HEK293 (cell line): ENCODE measurements around the gene CHN2.

Experiments used
- BCL6B ChIP-seq: fragments of 450-650 bp; formaldehyde crosslinking; IDR thresholded peaks from 2 replicates; pipeline ENCODE4 v1.5.1; 2017; ENCODE audit warnings: missing biosample characterization, missing genetic modification characterization
- CTCF ChIP-seq: fragments of 450-650 bp; formaldehyde crosslinking; IDR thresholded peaks from 2 replicates; pipeline ENCODE4 v1.5.1; 2016; ENCODE audit warnings: missing biosample characterization, missing genetic modification characterization
- GLIS2 ChIP-seq: fragments of 450-650 bp; formaldehyde crosslinking; IDR thresholded peaks from 2 replicates; pipeline ENCODE4 v1.5.1; 2016; ENCODE audit warnings: missing biosample characterization, missing genetic modification characterization
- KLF9 ChIP-seq: fragments of 450-650 bp; formaldehyde crosslinking; IDR thresholded peaks from 2 replicates; pipeline ENCODE4 v1.5.1; 2016; ENCODE audit warnings: missing biosample characterization, missing genetic modification characterization, low read depth
- PRDM10 ChIP-seq: fragments of 450-650 bp; formaldehyde crosslinking; IDR thresholded peaks from 2 replicates; pipeline ENCODE4 v1.5.1; 2016; ENCODE audit warnings: missing biosample characterization, missing genetic modification characterization
- RBAK ChIP-seq: fragments of 450-650 bp; formaldehyde crosslinking; IDR thresholded peaks from 2 replicates; pipeline ENCODE4 v1.5.1; 2016; ENCODE audit warnings: missing biosample characterization, missing genetic modification characterization
- SP3 ChIP-seq: fragments of 450-650 bp; formaldehyde crosslinking; IDR thresholded peaks from 2 replicates; pipeline ENCODE4 v1.5.1; 2016; ENCODE audit warnings: missing biosample characterization, missing genetic modification characterization
- YY2 ChIP-seq: fragments of 450-650 bp; formaldehyde crosslinking; IDR thresholded peaks from 2 replicates; pipeline ENCODE4 v1.5.1; 2016; ENCODE audit warnings: missing biosample characterization, missing genetic modification characterization
- ZBTB21 ChIP-seq: fragments of 450-650 bp; formaldehyde crosslinking; IDR thresholded peaks from 2 replicates; pipeline ENCODE4 v1.5.1; 2017; ENCODE audit warnings: missing biosample characterization, missing genetic modification characterization
- ZBTB26 ChIP-seq: fragments of 450-650 bp; formaldehyde crosslinking; optimal IDR thresholded peaks from 2 replicates; pipeline ENCODE3; 2016; ENCODE audit warnings: missing biosample characterization, mild to moderate bottlenecking, missing genetic modification characterization
- ZBTB7A ChIP-seq: fragments of 450-650 bp; formaldehyde crosslinking; IDR thresholded peaks from 2 replicates; pipeline ENCODE4 v1.5.1; 2016; ENCODE audit warnings: low read depth, missing biosample characterization, missing genetic modification characterization
- ZBTB8A ChIP-seq: fragments of 450-650 bp; formaldehyde crosslinking; IDR thresholded peaks from 2 replicates; pipeline ENCODE4 v1.5.1; 2016; ENCODE audit warnings: missing biosample characterization, missing genetic modification characterization
- ZFHX2 ChIP-seq: fragments of 450-650 bp; formaldehyde crosslinking; conservative IDR thresholded peaks from 2 replicates; pipeline ENCODE4 v1.5.1; 2016; ENCODE audit warnings: missing biosample characterization, missing genetic modification characterization
- ZNF146 ChIP-seq: fragments of 450-650 bp; formaldehyde crosslinking; IDR thresholded peaks from 2 replicates; pipeline ENCODE4 v1.5.1; 2016; ENCODE audit warnings: missing biosample characterization, missing genetic modification characterization
- ZNF324 ChIP-seq: fragments of 450-650 bp; formaldehyde crosslinking; IDR thresholded peaks from 2 replicates; pipeline ENCODE4 v1.5.1; 2016; ENCODE audit warnings: missing biosample characterization, missing genetic modification characterization
- ZNF600 ChIP-seq: fragments of 450-650 bp; formaldehyde crosslinking; IDR thresholded peaks from 2 replicates; pipeline ENCODE4 v1.5.1; 2016; ENCODE audit warnings: missing biosample characterization, missing genetic modification characterization
- ZNF621 ChIP-seq: fragments of 450-650 bp; formaldehyde crosslinking; IDR thresholded peaks from 2 replicates; pipeline ENCODE4 v1.5.1; 2017; ENCODE audit warnings: missing biosample characterization, missing genetic modification characterization
- ZNF629 ChIP-seq: fragments of 450-650 bp; formaldehyde crosslinking; IDR thresholded peaks from 2 replicates; pipeline ENCODE4 v1.5.1; 2017; ENCODE audit warnings: missing biosample characterization, missing genetic modification characterization
- ZNF76 ChIP-seq: fragments of 450-650 bp; formaldehyde crosslinking; IDR thresholded peaks from 2 replicates; pipeline ENCODE4; 2016; ENCODE audit warnings: low read depth, missing biosample characterization, missing genetic modification characterization, borderline replicate concordance
- ZNF830 ChIP-seq: fragments of 450-650 bp; IDR thresholded peaks from 2 replicates; pipeline ENCODE4 v1.5.0; 2018; ENCODE audit warnings: missing biosample characterization, missing genetic modification characterization, low read depth, mild to moderate bottlenecking, moderate library complexity
- ZSCAN4 ChIP-seq: fragments of 450-650 bp; formaldehyde crosslinking; IDR thresholded peaks from 2 replicates; pipeline ENCODE4 v1.5.1; 2017; ENCODE audit warnings: missing biosample characterization, missing genetic modification characterization

CHN2 gene

GRCh38 chr7:29146057-29146706 is 48.4 kb upstream of the CHN2 start, which contains the start of gene CPVL (continued):
- TF ChIP-seq PRDM10 (tag by site-specific recombination) = peak; percentile 25; the same call in 1 of the 2 replicates
- TF ChIP-seq CTCF (tag by site-specific recombination) = no peak
- peak; percentile 33 for TF ChIP-seq KLF9
- 0 out of 2 replicates have a peak, but pooled peaks have one; percentile 17 for TF ChIP-seq ZNF324 (tag by site-specific recombination)
- no peak for TF ChIP-seq ZNF146 (tag by site-specific recombination)
- peak; percentile 26; the same call in 1 of the 2 replicates for TF ChIP-seq ZNF629
- peak; percentile 45; the same call in 1 of the 2 replicates for TF ChIP-seq GLIS2
- no peak for TF ChIP-seq RBAK
- TF ChIP-seq BCL6B (tag by site-specific recombination) = no peak
- no peak for TF ChIP-seq ZNF621 (tag by site-specific recombination)
- no peak for TF ChIP-seq ZBTB7A (tag by site-specific recombination)
- TF ChIP-seq ZNF830 (tag by site-specific recombination) = no peak
- peak; percentile 60 for TF ChIP-seq ZBTB26 (tag by site-specific recombination)
- TF ChIP-seq YY2 (tag by site-specific recombination) = no peak
- TF ChIP-seq ZBTB8A (tag by site-specific recombination) = 0 out of 2 replicates have a peak, but pooled peaks have one; percentile 22
- TF ChIP-seq ZNF76 (tag by site-specific recombination) = peak; percentile 48; the same call in 1 of the 2 replicates
- TF ChIP-seq ZSCAN4 = no peak
- TF ChIP-seq SP3 = peak; percentile 32; the same call in 1 of the 2 replicates
- TF ChIP-seq ZNF600 (tag by site-specific recombination) = 0 out of 2 replicates have a peak, but pooled peaks have one; percentile 19
- peak; percentile 60 for TF ChIP-seq ZFHX2
- TF ChIP-seq ZBTB21 = no peak
